HCT116 (cell line): ENCODE results near the gene ARHGAP42. TPM values are rescaled to one million over a fixed set of nuclear protein-coding genes. Genes with fewer than 3 reads are reported as not detected.

ENCODE experiments used
- ATAC-seq: fragments of 200-7000 bp; cut with Tn5 transposase; 2 replicates; pipeline ENCODE4 v1.9.1; 2020; ENCODE audit warnings: mild to moderate bottlenecking, moderate library complexity
- BruUV-seq: library from RNA; stranded (reverse); fragments of 400-500 nt; replicated peaks from 2 replicates; lab custom pipeline; 2021; lab: Mats Ljungman, UMichigan
- CTCF ChIA-PET: fragments of 300-600 bp; sonication (Branson Sonifier 250); formaldehyde crosslinking; loops from one replicate; lab custom pipeline; 2021; ENCODE audit warnings: antibody characterized with exemption; lab: Charles Lee
- POLR2A ChIA-PET: fragments of 300-600, 350-600 bp; sonication (Branson Sonifier 250); formaldehyde crosslinking; loops from one replicate; lab custom pipeline; 2021; ENCODE audit warnings: antibody characterized with exemption; lab: Charles Lee
- RAD21 ChIA-PET, 2 experiments: fragments of 300-600 bp; sonication (Branson Sonifier 250); formaldehyde crosslinking; loops; one replicate each; lab custom pipeline; 2023; ENCODE audit warnings: low total read pairs in 2 of 2; ENCODE audit not compliant: uncharacterized antibody in 2 of 2, unreplicated experiment in 2 of 2, low non-redundant PET in 1 of 2; lab: Charles Lee
- DNase-seq: peaks from one replicate; pipeline ENCODE4 v3.0.0-alpha.2; 2010; ENCODE audit warnings: low read depth, low spot score
- H2AFZ ChIP-seq: fragments of 200-600 bp; shearing (Covaris generic), sonication (generic); 2 replicates; pipeline ENCODE4 v1.6.1; 2017; ENCODE audit warnings: low read depth, mixed run types, mixed read lengths, antibody characterized with exemption, low read length; ENCODE audit not compliant: poor library complexity, severe bottlenecking
- H3K27ac ChIP-seq: 2 replicates; pipeline ENCODE4 v1.5.1; 2012; ENCODE audit warnings: low read depth, low read length
- H3K27me3 ChIP-seq: fragments of 200-600 bp; sonication (generic); 2 replicates; pipeline ENCODE4 v1.6.1; 2016; ENCODE audit warnings: mixed run types, low read length, mixed read lengths; ENCODE audit not compliant: insufficient read depth
- H3K36me3 ChIP-seq, 2 experiments: fragments of 200-500 bp in 1 of 2; fragments of 200-600 bp in 1 of 2; sonication (Bioruptor generic) in 1 of 2; sonication (generic) in 1 of 2; 2 replicates each; pipeline versions ENCODE4 v1.5.1 to v1.6.1; 2014 to 2016; ENCODE audit warnings: low read length in 2 of 2, inconsistent platforms in 1 of 2, mixed read lengths in 1 of 2, mixed run types in 1 of 2; ENCODE audit not compliant: insufficient read depth in 2 of 2, control insufficient read depth in 1 of 2
- H3K4me1 ChIP-seq, 2 experiments: fragments of 200-600 bp in 1 of 2; sonication (generic) in 1 of 2; 2 replicates each; pipeline versions ENCODE4 v1.5.1 to v1.6.1; 2012 to 2017; ENCODE audit warnings: low read length in 2 of 2, inconsistent platforms in 1 of 2, mild to moderate bottlenecking in 1 of 2, mixed read lengths in 1 of 2, mixed run types in 1 of 2, moderate library complexity in 1 of 2; ENCODE audit not compliant: insufficient read depth in 2 of 2, control insufficient read depth in 1 of 2
- H3K4me2 ChIP-seq: fragments of 200-600 bp; sonication (generic); 2 replicates; pipeline ENCODE4 v1.6.1; 2017; ENCODE audit warnings: mixed run types, low read length, mixed read lengths
- H3K4me3 ChIP-seq, 2 experiments: fragments of 200-600 bp in 1 of 2; sonication (generic) in 1 of 2; replicated peaks in 1 of 2; 2 replicates each; pipeline ENCODE4 v1.5.1; 2011 to 2016; ENCODE audit warnings: low read length in 2 of 2, control low read depth in 1 of 2, low read depth in 1 of 2, mild to moderate bottlenecking in 1 of 2, mixed read lengths in 1 of 2, mixed run types in 1 of 2
- H3K79me2 ChIP-seq: fragments of 200-600 bp; sonication (generic); 2 replicates; pipeline ENCODE4 v1.6.1; 2017; ENCODE audit warnings: mild to moderate bottlenecking, mixed run types, low read length, moderate library complexity, mixed read lengths; ENCODE audit not compliant: insufficient read depth
- H3K9ac ChIP-seq: fragments of 200-600 bp; sonication (generic); 2 replicates; pipeline ENCODE4 v1.6.1; 2016; ENCODE audit warnings: low read length, mixed read lengths
- H3K9me2 ChIP-seq: fragments of 200-600 bp; sonication (generic), shearing (Covaris generic); 2 replicates; pipeline ENCODE4 v1.6.1; 2017; ENCODE audit warnings: mixed run types, mild to moderate bottlenecking, moderate library complexity; ENCODE audit not compliant: insufficient read depth
- H3K9me3 ChIP-seq, 2 experiments: fragments of 200-500 bp in 1 of 2; fragments of 200-600 bp in 1 of 2; sonication (Bioruptor generic) in 1 of 2; sonication (generic) in 1 of 2; 2 replicates each; pipeline ENCODE4 v1.6.1; 2014 to 2017; ENCODE audit warnings: low read length in 2 of 2, mixed read lengths in 2 of 2, inconsistent platforms in 1 of 2, low read depth in 1 of 2, mild to moderate bottlenecking in 1 of 2, mixed run types in 1 of 2, moderate library complexity in 1 of 2; ENCODE audit not compliant: control insufficient read depth in 1 of 2, insufficient read depth in 1 of 2
- H4K20me1 ChIP-seq: fragments of 200-600 bp; sonication (generic), shearing (Covaris generic); 2 replicates; pipeline ENCODE4 v1.6.1; 2017; ENCODE audit warnings: mixed run types, mild to moderate bottlenecking, moderate library complexity; ENCODE audit not compliant: insufficient read depth
- ATF3 ChIP-seq: IDR thresholded peaks from 2 replicates; pipeline ENCODE4 v1.6.1; 2012
- CEBPB ChIP-seq: IDR thresholded peaks from 2 replicates; pipeline ENCODE4 v1.6.1; 2012; ENCODE audit warnings: low read depth
- EGR1 ChIP-seq: IDR thresholded peaks from 2 replicates; pipeline ENCODE4 v1.6.1; 2012; ENCODE audit warnings: low read depth
- ELF1 ChIP-seq: IDR thresholded peaks from 2 replicates; pipeline ENCODE4 v1.6.1; 2012; ENCODE audit warnings: low read depth, borderline replicate concordance
- EZH2 ChIP-seq: fragments of 200-600 bp; sonication (generic); IDR thresholded peaks from 2 replicates; pipeline ENCODE4 v1.6.1; 2017; ENCODE audit warnings: antibody characterized with exemption, mixed run types
- EZH2phosphoT487 ChIP-seq: fragments of 200-600 bp; IDR thresholded peaks from 2 replicates; pipeline ENCODE4 v1.6.1; 2018; ENCODE audit warnings: antibody characterized with exemption, borderline replicate concordance
- RAD21 ChIP-seq: IDR thresholded peaks from 2 replicates; pipeline ENCODE4 v1.6.1; 2012; ENCODE audit warnings: low read depth, mild to moderate bottlenecking
- REST ChIP-seq: IDR thresholded peaks from 2 replicates; pipeline ENCODE4 v1.6.1; 2012; ENCODE audit warnings: low read depth
- SP1 ChIP-seq: IDR thresholded peaks from 2 replicates; pipeline ENCODE4 v1.6.1; 2012; ENCODE audit warnings: low read depth
- SRF ChIP-seq: IDR thresholded peaks from 2 replicates; pipeline ENCODE4 v1.6.1; 2012; ENCODE audit warnings: low read depth
- TCF7L2 ChIP-seq: IDR thresholded peaks from 2 replicates; pipeline ENCODE4 v1.7.0; 2011; ENCODE audit warnings: borderline replicate concordance, inconsistent platforms; ENCODE audit not compliant: insufficient read depth, insufficient read length; ENCODE audit errors: extremely low read depth
- YY1 ChIP-seq: IDR thresholded peaks from 2 replicates; pipeline ENCODE4 v1.6.1; 2011; ENCODE audit warnings: low read length, low read depth, moderate library complexity, mild to moderate bottlenecking; ENCODE audit not compliant: insufficient replicate concordance; ENCODE audit errors: extremely low read depth
- ZFX ChIP-seq: fragments of 450-650 bp; IDR thresholded peaks from 2 replicates; pipeline ENCODE4 v1.6.1; 2017
- ZNF274 ChIP-seq: fragments of 200-500 bp; sonication (Bioruptor generic); IDR thresholded peaks from 2 replicates; pipeline ENCODE4 v1.6.1; 2014; ENCODE audit warnings: mild to moderate bottlenecking, low read depth, low read length, inconsistent platforms
- intact Hi-C: fragments of 100-400 bp; cut with micrococcal nuclease; formaldehyde crosslinking; loops from 2 replicates; pipeline ENCODE4 v1.10.0; 2022
- total RNA-seq: library from RNA; stranded (reverse); gene quantifications from one replicate; pipeline ENCODE4 v1.2.1, GENCODE V29; 2021; ENCODE audit not compliant: unreplicated experiment
- TF ChIP-seq, protein P1 (sequence below): IDR thresholded peaks from 2 replicates; pipeline ENCODE4 v1.6.1; 2011; ENCODE audit warnings: mild to moderate bottlenecking, low read length, moderate library complexity; ENCODE audit not compliant: insufficient replicate concordance; ENCODE audit errors: extremely low read depth

Gene ARHGAP42
- total RNA-seq, 1 experiment from 2014 or later = 12.3 TPM

DNA sequence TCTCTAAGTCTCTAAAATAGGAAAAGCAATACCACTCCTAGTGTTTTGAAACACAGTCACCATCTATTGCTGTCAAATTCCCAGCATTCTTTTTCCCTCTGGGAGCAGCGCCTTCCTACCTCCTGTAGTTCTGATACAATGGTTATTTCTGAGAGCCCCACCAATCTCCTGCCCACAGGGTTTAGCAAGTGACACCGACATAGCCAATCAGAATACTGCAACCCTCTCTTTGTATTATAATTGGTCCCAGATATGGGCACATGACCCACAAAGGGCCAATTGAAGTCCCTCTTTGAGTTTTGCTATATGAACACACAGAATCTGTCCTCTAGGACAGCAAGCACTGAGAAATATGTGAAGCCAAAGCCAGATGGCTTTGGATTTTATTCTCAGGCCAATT lies 16.9 kb upstream of the ARHGAP42 start:
- H3K27me3 ChIP-seq = no peaks in the 10 kb centered on the region
- POLR2A ChIA-PET = no interaction called here
- H3K9ac ChIP-seq = no peak overlapping the region
- H3K9me2 ChIP-seq = no peaks in the 10 kb centered on the region
- peak overlapping the region; percentile 20 for H2AFZ ChIP-seq
- no peaks in the 10 kb centered on the region for H3K79me2 ChIP-seq
- TF ChIP-seq YY1 (no peak), SRF (no peak), EZH2phosphoT487 (no peak), SP1 (no peak), ELF1 (no peak), REST (no peak), EGR1 (no peak), EZH2 (no peak), RAD21 (no peak), ATF3 (no peak), CEBPB (no peak), ZFX (no peak), TCF7L2 (no peak), ZNF274 (no peak)
- TF ChIP-seq, protein P1, sequence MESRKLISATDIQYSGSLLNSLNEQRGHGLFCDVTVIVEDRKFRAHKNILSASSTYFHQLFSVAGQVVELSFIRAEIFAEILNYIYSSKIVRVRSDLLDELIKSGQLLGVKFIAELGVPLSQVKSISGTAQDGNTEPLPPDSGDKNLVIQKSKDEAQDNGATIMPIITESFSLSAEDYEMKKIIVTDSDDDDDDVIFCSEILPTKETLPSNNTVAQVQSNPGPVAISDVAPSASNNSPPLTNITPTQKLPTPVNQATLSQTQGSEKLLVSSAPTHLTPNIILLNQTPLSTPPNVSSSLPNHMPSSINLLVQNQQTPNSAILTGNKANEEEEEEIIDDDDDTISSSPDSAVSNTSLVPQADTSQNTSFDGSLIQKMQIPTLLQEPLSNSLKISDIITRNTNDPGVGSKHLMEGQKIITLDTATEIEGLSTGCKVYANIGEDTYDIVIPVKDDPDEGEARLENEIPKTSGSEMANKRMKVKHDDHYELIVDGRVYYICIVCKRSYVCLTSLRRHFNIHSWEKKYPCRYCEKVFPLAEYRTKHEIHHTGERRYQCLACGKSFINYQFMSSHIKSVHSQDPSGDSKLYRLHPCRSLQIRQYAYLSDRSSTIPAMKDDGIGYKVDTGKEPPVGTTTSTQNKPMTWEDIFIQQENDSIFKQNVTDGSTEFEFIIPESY = no peak
- no peak for DNase-seq
- ATAC-seq = no peak
- intact Hi-C loops = no loop called here
- RAD21 ChIA-PET = no interaction called here
- H3K4me1 ChIP-seq = no peaks in the 10 kb centered on the region
- CTCF ChIA-PET = no interaction called here
- H3K4me3 ChIP-seq = no peak overlapping the region
- no peak overlapping the region for H3K4me2 ChIP-seq
- H4K20me1 ChIP-seq = no peaks in the 10 kb centered on the region
- no peaks in the 10 kb centered on the region for H3K9me3 ChIP-seq
- BruUV-seq = no TSS peak
- H3K36me3 ChIP-seq = no peaks in the 10 kb centered on the region
- H3K27ac ChIP-seq = no peak overlapping the region
